OCI-LY1 (cell line): Measurements from ENCODE around the gene WLS.

ENCODE experiments used
- H2AFZ ChIP-seq: fragments of 200-600 bp; sonication (generic), shearing (Covaris generic); 2 replicates; pipeline ENCODE4 v1.6.0; 2014; ENCODE audit warnings: antibody characterized with exemption, mild to moderate bottlenecking, low read length
- H3F3A ChIP-seq: fragments of 200-600 bp; sonication (generic), shearing (Covaris generic); 2 replicates; pipeline ENCODE4 v1.6.0; 2014; ENCODE audit warnings: mild to moderate bottlenecking, antibody characterized with exemption, low read length, moderate library complexity; ENCODE audit not compliant: insufficient read depth
- H3K27ac ChIP-seq: fragments of 200-600 bp; sonication (generic); 2 replicates; pipeline ENCODE4 v1.5.1; 2014; ENCODE audit warnings: low read length, mixed run types, mild to moderate bottlenecking, low read depth; ENCODE audit not compliant: poor library complexity, severe bottlenecking
- H3K27me3 ChIP-seq: fragments of 200-600 bp; sonication (generic); 2 replicates; pipeline ENCODE4 v1.6.0; 2014; ENCODE audit warnings: antibody characterized with exemption, mild to moderate bottlenecking, low read length, moderate library complexity; ENCODE audit not compliant: insufficient read depth
- H3K36me3 ChIP-seq: fragments of 200-600 bp; sonication (generic); 2 replicates; pipeline ENCODE4 v1.6.1; 2014; ENCODE audit warnings: mild to moderate bottlenecking, antibody characterized with exemption, low read length, moderate library complexity, mixed read lengths; ENCODE audit not compliant: insufficient read depth
- H3K4me1 ChIP-seq: fragments of 200-600 bp; sonication (generic); 2 replicates; pipeline ENCODE4 v1.5.1; 2014; ENCODE audit warnings: mild to moderate bottlenecking, low read length, moderate library complexity; ENCODE audit not compliant: insufficient read depth, severe bottlenecking
- H3K4me2 ChIP-seq: fragments of 200-600 bp; sonication (generic), shearing (Covaris generic); 2 replicates; pipeline ENCODE4 v1.6.1; 2014; ENCODE audit warnings: low read length
- H3K4me3 ChIP-seq: fragments of 200-600 bp; sonication (generic); 2 replicates; pipeline ENCODE4 v1.5.1; 2014; ENCODE audit warnings: low read length, low read depth, mild to moderate bottlenecking, mixed read lengths; ENCODE audit not compliant: poor library complexity, severe bottlenecking
- H3K79me2 ChIP-seq: fragments of 200-600 bp; shearing (Covaris generic); 2 replicates; pipeline ENCODE4 v1.6.1; 2016; ENCODE audit warnings: mixed run types, low read length, mixed read lengths; ENCODE audit not compliant: insufficient read depth
- H3K9ac ChIP-seq: fragments of 200-600 bp; sonication (generic), shearing (Covaris generic); 2 replicates; pipeline ENCODE4 v1.6.1; 2014; ENCODE audit warnings: mild to moderate bottlenecking, low read length, mixed read lengths
- H3K9me2 ChIP-seq: fragments of 200-600 bp; sonication (generic), shearing (Covaris generic); 2 replicates; pipeline ENCODE4 v1.6.1; 2014; ENCODE audit warnings: low read depth, mild to moderate bottlenecking, low read length, mixed read lengths
- H3K9me3 ChIP-seq: fragments of 200-600 bp; shearing (Covaris generic); 2 replicates; pipeline ENCODE4 v1.6.1; 2014; ENCODE audit warnings: low read length, mixed read lengths
- H4K20me1 ChIP-seq: fragments of 200-600 bp; sonication (generic), shearing (Covaris generic); 2 replicates; pipeline ENCODE4 v1.6.0; 2016; ENCODE audit warnings: mild to moderate bottlenecking, low read length; ENCODE audit not compliant: insufficient read depth
- CTCF ChIP-seq: fragments of 200-600 bp; sonication (generic), shearing (Covaris generic); IDR thresholded peaks from 2 replicates; pipeline ENCODE4 v1.5.1; 2017; ENCODE audit warnings: mild to moderate bottlenecking, antibody characterized with exemption, low read length, moderate library complexity, mixed read lengths
- EZH2 ChIP-seq: fragments of 200-600 bp; sonication (generic), shearing (Covaris generic); IDR thresholded peaks from 2 replicates; pipeline ENCODE4 v1.8.0; 2017; ENCODE audit warnings: borderline replicate concordance, mixed run types, mild to moderate bottlenecking, antibody characterized with exemption, low read length, moderate library complexity, mixed read lengths

The WLS gene

DNA sequence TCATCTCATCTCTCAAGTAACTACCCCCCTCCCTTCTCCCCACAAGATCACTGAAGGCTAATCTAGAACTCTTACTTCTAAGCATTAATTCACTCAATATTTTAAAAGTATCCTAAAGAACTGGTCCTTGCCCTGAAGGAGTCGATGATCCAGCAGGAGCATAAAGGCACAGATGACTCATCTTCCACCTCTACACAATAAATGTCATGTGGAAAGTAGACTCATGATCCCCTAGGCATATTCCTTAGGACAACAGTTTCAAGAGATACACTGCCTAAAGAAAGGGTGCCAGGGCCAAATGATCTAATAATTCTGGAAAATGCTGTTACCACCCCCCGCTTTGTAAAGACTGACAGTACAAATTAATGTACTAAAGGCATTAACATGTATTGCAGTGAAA is 96.1 kb downstream of the WLS start:
- no peak overlapping the region for H3K4me3 ChIP-seq
- no peaks in the 10 kb centered on the region for H3K9me3 ChIP-seq
- H3F3A ChIP-seq, result no peaks in the 10 kb centered on the region
- H3K4me1 ChIP-seq, result no peaks in the 10 kb centered on the region
- no peaks in the 10 kb centered on the region for H4K20me1 ChIP-seq
- no peaks in the 10 kb centered on the region for H3K27me3 ChIP-seq
- no peaks in the 10 kb centered on the region for H3K79me2 ChIP-seq
- no peak overlapping the region for H3K4me2 ChIP-seq
- H2AFZ ChIP-seq, result no peak overlapping the region
- H3K27ac ChIP-seq, result no peak overlapping the region
- no peak overlapping the region for H3K9ac ChIP-seq
- no peak for TF ChIP-seq CTCF
- no peak for TF ChIP-seq EZH2
- no peaks in the 10 kb centered on the region for H3K36me3 ChIP-seq
- no peaks in the 10 kb centered on the region for H3K9me2 ChIP-seq

DNA sequence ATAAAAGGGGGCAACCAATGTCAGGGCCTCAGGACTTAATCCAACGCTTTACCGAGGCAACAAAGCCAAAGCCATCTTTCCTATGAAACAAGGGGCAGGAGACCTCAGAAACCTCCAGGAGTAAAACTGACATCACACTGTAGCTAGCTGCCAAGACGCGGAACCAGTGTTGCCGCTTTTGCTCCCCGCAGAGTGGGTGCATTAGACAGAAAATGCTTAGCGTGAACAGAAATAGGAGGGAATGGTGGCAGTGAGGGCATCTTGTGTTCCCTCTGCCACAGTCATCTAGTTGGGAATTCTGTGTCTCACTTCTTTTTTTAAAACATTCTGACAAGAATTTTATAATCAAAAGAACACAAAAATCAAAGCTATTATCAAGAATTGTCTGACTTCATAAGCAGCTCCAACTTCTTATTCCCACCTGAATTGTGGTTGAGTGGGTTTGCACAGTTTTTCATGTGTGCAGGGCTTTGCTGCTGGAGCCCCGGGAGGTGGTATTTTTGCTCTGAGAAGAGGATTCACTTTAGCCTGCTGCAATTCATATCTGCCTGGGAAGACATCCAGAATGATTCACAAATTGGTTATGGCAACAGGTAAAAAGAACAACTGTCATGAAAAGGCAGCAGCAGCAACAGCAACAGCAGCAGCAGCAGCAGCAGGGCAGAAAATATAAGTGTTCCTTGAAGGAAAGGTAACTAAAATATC is 99.7 kb downstream of the WLS start:
- H3K4me2 ChIP-seq, result no peak overlapping the region
- TF ChIP-seq CTCF (no peak), EZH2 (no peak)

DNA sequence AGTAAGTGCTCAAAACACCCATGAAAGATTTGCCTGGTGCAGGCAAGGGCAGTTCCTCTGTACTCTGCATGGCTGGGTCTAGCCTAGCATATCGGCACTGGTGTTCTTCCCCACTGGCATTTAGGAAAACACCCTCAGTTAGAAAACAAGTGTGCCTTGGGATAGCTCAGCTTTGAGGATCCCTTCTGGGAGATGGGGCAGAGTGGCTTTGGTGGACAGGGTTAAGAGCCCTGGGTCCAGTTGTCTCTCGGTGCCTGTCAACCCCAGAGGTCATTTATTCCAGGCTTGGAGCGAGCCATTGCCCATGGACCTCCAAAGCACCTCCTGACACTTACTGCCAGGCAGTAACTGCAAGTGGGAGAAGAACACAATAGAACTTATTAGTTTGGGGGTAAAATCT is 101.1 kb downstream of the WLS start:
- Histone ChIP-seq H3K9me2 (no peaks in the 10 kb centered on the region), H2AFZ (no peak overlapping the region), H3K4me3 (no peak overlapping the region), H3K27ac (no peak overlapping the region), H4K20me1 (no peaks in the 10 kb centered on the region), H3K4me2 (no peak overlapping the region), H3F3A (no peaks in the 10 kb centered on the region), H3K4me1 (no peaks in the 10 kb centered on the region), H3K27me3 (no peaks in the 10 kb centered on the region), H3K9me3 (no peaks in the 10 kb centered on the region), H3K79me2 (no peaks in the 10 kb centered on the region), H3K36me3 (no peaks in the 10 kb centered on the region), H3K9ac (no peak overlapping the region)
- TF ChIP-seq EZH2 (no peak), CTCF (no peak)

More for the DNA sequence above, 99.7 kb downstream of the WLS start:
- no peaks in the 10 kb centered on the region for H3F3A ChIP-seq
- no peaks in the 10 kb centered on the region for H3K79me2 ChIP-seq
- H3K27me3 ChIP-seq, result no peaks in the 10 kb centered on the region
- no peaks in the 10 kb centered on the region for H3K36me3 ChIP-seq
- H3K9me3 ChIP-seq, result no peaks in the 10 kb centered on the region
- no peak overlapping the region for H3K4me3 ChIP-seq
- no peak overlapping the region for H2AFZ ChIP-seq
- H3K9me2 ChIP-seq, result no peaks in the 10 kb centered on the region
- no peak overlapping the region for H3K27ac ChIP-seq
- H3K9ac ChIP-seq, result no peak overlapping the region
- no peaks in the 10 kb centered on the region for H4K20me1 ChIP-seq
- H3K4me1 ChIP-seq, result no peaks in the 10 kb centered on the region
